Measurements from ENCODE around the gene GFPT1. TPM values are rescaled to one million over a fixed set of nuclear protein-coding genes. Genes with fewer than 3 reads are reported as not detected.

GFPT1 gene
- polyA plus RNA-seq, 1 donor (not counting 4 experiments of a cell fraction or from before 2014, with no cell fraction given) = 12.9 TPM

GRCh38 chr2:69311024-69311416 lies 76.0 kb downstream of the GFPT1 start:
- H3K9me3 ChIP-seq (ENCODE audit: control insufficient read depth, low read depth, low read length) = no peaks in the 10 kb centered on the region

DNA sequence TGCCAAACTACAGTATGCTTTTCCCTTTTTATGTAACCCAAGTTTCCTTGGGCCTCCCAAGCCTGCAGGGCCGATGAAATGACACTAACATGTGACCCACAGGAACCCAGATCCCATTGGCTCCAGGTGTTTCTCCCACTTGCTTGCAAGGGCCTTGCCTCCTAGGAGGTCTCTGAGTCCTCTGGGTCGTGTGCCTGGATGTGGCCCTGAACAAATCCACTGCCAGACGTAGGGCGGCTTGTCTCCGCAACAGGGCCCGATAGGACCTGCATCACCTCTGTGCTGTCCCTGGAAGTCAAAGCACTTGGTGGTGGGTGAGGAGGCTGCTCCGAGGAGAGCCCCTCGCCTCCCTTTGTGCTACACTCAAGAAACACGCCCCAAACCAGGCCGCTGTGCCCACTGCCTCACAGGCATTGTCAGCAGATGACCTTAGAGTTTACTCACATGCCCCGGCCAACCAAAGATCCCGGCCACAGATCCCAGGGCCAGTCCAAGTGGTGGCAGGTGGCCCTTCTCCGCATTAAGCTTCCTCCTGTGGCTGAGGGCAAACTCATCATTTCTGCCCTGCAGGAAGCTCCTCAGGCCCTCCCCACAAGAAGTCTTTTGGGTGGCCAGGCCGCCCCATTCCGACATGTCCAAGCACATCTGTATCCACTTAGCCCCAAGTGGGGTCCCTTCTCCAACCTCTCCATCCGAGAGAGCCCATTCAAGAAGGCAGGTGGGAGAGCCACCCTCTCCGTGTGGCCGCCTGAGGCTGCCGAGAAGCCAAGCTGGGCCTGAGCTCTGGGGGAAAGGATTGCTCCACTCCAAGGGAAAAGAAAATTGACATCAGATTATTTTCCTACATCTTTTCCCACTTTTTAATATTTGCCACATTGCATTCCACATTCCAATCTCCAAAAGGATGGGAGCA lies 76.7 kb downstream of the GFPT1 start:
- H3K4me1 ChIP-seq (ENCODE audit: control insufficient read depth, extremely low read depth, insufficient read depth, low read length) = peaks cover 15% of the 10 kb centered on the region
- no peaks in the 10 kb centered on the region for H3K36me3 ChIP-seq (ENCODE audit: control insufficient read depth in 2 of 2, extremely low read depth in 1 of 2, insufficient read depth in 2 of 2, low read length in 2 of 2)
- H3K27ac ChIP-seq (ENCODE audit: control insufficient read depth, insufficient read depth, low read length) = no peak overlapping the region
- no peaks in the 10 kb centered on the region for H3K9me1 ChIP-seq (ENCODE audit: control insufficient read depth, extremely low read depth, insufficient read depth, low read length)
- H3K4me3 ChIP-seq (ENCODE audit: control insufficient read depth in 2 of 3, extremely low read depth in 1 of 3, insufficient read depth in 2 of 3, low read depth in 1 of 3, low read length in 3 of 3) = no peak overlapping the region
- H3K27me3 ChIP-seq (ENCODE audit: control insufficient read depth, extremely low read depth, insufficient read depth, low read length) = peaks cover 12% of the 10 kb centered on the region
- H3K9me3 ChIP-seq (ENCODE audit: control insufficient read depth, low read depth, low read length) = no peaks in the 10 kb centered on the region
- H2AFZ ChIP-seq (ENCODE audit: control insufficient read depth, low read length) = no peak overlapping the region
- H3K79me2 ChIP-seq (ENCODE audit: control insufficient read depth, insufficient read depth, low read length) = no peaks in the 10 kb centered on the region
- H4K20me1 ChIP-seq (ENCODE audit: control insufficient read depth, extremely low read depth, insufficient read depth, low read length) = no peaks in the 10 kb centered on the region
- no peak overlapping the region for H3K9ac ChIP-seq (ENCODE audit: control insufficient read depth, extremely low read depth, insufficient read depth, low read length)
- FAIRE-seq = no peak
- dilution Hi-C loops (cut with MboI; ENCODE audit: extremely low pct_ligation_motif_present, low sequenced_read_pairs) = loop anchor here (10.0 kb wide), 1 partner anchor 286 kb away; no protein-coding TSS in a partner anchor
- H3K4me2 ChIP-seq (ENCODE audit: control insufficient read depth, extremely low read depth, insufficient read depth, low read depth, low read length) = peak overlapping the region; percentile 19
- DNase-seq (ENCODE audit: low read depth, low spot score) = no peak
- TF ChIP-seq EZH2 (IDR thresholded peaks at IDR 0.05; ENCODE audit: low read length) (no peak), CTCF (optimal IDR thresholded peaks at IDR 0.05 in 1 of 3, IDR thresholded peaks at IDR 0.05 in 1 of 3, conservative IDR thresholded peaks at IDR 0.05 in 1 of 3; ENCODE audit: extremely low read depth in 1 of 3, insufficient read depth in 2 of 3, low read length in 3 of 3) (no peak)

More at GRCh38 chr2:69311024-69311416, 76.0 kb downstream of the GFPT1 start:
- Histone ChIP-seq H3K4me1 (ENCODE audit: control insufficient read depth, extremely low read depth, insufficient read depth, low read length) (peaks cover 15% of the 10 kb centered on the region), H2AFZ (ENCODE audit: control insufficient read depth, low read length) (no peak overlapping the region), H3K27ac (ENCODE audit: control insufficient read depth, insufficient read depth, low read length) (no peak overlapping the region), H3K27me3 (ENCODE audit: control insufficient read depth, extremely low read depth, insufficient read depth, low read length) (peaks cover 7% of the 10 kb centered on the region), H3K9ac (ENCODE audit: control insufficient read depth, extremely low read depth, insufficient read depth, low read length) (no peak overlapping the region), H4K20me1 (ENCODE audit: control insufficient read depth, extremely low read depth, insufficient read depth, low read length) (no peaks in the 10 kb centered on the region), H3K36me3 (ENCODE audit: control insufficient read depth in 2 of 2, extremely low read depth in 1 of 2, insufficient read depth in 2 of 2, low read length in 2 of 2) (no peaks in the 10 kb centered on the region), H3K4me2 (ENCODE audit: control insufficient read depth, extremely low read depth, insufficient read depth, low read depth, low read length) (no peak overlapping the region), H3K79me2 (ENCODE audit: control insufficient read depth, insufficient read depth, low read length) (no peaks in the 10 kb centered on the region), H3K4me3 (ENCODE audit: control insufficient read depth in 2 of 3, extremely low read depth in 1 of 3, insufficient read depth in 2 of 3, low read depth in 1 of 3, low read length in 3 of 3) (no peak overlapping the region), H3K9me1 (ENCODE audit: control insufficient read depth, extremely low read depth, insufficient read depth, low read length) (no peaks in the 10 kb centered on the region)
- dilution Hi-C loops (cut with MboI; ENCODE audit: extremely low pct_ligation_motif_present, low sequenced_read_pairs) = loop anchor here (10.0 kb wide), 1 partner anchor 286 kb away; no protein-coding TSS in a partner anchor
- DNase-seq (ENCODE audit: low read depth, low spot score) (no peak), FAIRE-seq (no peak)
- TF ChIP-seq CTCF (optimal IDR thresholded peaks at IDR 0.05 in 1 of 3, IDR thresholded peaks at IDR 0.05 in 1 of 3, conservative IDR thresholded peaks at IDR 0.05 in 1 of 3; ENCODE audit: extremely low read depth in 1 of 3, insufficient read depth in 2 of 3, low read length in 3 of 3) (no peak), EZH2 (IDR thresholded peaks at IDR 0.05; ENCODE audit: low read length) (no peak)

All from keratinocyte (primary cell).